Measurements from ENCODE around the gene SCT.

DNA sequence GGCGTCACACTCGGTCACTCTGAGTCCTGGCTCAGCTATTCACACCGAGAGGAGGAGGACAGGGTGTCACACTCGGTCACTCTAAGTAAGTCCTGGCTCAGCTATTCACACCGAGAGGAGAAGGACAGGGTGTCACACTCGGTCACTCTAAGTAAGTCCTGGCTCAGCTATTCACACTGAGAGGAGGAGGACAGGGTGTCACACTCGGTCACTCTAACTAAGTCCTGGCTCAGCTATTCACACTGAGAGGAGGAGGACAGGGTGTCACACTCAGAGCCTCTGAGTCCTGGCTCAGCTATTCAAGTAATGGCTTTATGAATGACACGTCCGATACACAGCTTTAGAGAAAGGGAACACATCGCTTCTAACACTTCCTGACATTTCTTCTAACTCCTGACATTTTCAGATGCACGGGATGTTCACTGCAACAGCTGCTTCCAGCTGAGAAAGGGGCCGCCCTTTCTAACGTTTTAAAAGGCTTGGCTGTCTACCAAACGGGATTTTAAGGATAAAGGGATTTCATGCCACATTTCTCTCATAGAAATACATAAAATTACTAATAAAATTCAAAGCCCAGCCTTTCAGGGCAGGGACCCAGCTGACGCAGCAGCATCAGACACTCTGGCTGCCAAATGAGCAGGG lies 38.2 kb upstream of the SCT start:
- TF ChIP-seq PPARA (CRISPR knock-in tag; IDR thresholded peaks at IDR 0.05; ENCODE audit: borderline replicate concordance) (no peak), BACH2 (CRISPR knock-in tag; IDR thresholded peaks at IDR 0.05; ENCODE audit: borderline replicate concordance) (no peak)
- TF ChIP-seq, protein P1, sequence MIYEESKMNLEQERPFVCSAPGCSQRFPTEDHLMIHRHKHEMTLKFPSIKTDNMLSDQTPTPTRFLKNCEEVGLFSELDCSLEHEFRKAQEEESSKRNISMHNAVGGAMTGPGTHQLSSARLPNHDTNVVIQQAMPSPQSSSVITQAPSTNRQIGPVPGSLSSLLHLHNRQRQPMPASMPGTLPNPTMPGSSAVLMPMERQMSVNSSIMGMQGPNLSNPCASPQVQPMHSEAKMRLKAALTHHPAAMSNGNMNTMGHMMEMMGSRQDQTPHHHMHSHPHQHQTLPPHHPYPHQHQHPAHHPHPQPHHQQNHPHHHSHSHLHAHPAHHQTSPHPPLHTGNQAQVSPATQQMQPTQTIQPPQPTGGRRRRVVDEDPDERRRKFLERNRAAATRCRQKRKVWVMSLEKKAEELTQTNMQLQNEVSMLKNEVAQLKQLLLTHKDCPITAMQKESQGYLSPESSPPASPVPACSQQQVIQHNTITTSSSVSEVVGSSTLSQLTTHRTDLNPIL (CRISPR knock-in tag; IDR thresholded peaks at IDR 0.05; ENCODE audit: low read depth): no peak

All from SK-N-SH treated with all-trans-retinoic acid at 6 μM for 48 hours (cell line).